Astrocyte (in vitro differentiated cells and primary cell): ENCODE measurements around the gene FN1. TPM values are rescaled to one million over a fixed set of nuclear protein-coding genes. Genes with fewer than 3 reads are reported as not detected.

Experiments
- DNase-seq: peaks from one replicate; pipeline ENCODE4 v3.0.0-alpha.2; 2010; ENCODE audit warnings: low read depth
- FAIRE-seq: peaks from 2 replicates; lab custom pipeline; 2011; peaks lifted over from hg19 to GRCh38; lab: Jason Lieb, UNC
- H2AFZ ChIP-seq: 2 replicates; pipeline ENCODE4 v1.6.0; 2012; ENCODE audit warnings: low read depth, low read length, inconsistent platforms
- H3K27ac ChIP-seq: 2 replicates; pipeline ENCODE4 v1.5.1; 2011; ENCODE audit warnings: low read depth, low read length, inconsistent platforms
- H3K27me3 ChIP-seq: 2 replicates; pipeline ENCODE4 v1.6.0; 2011; ENCODE audit warnings: low read length, inconsistent platforms; ENCODE audit not compliant: insufficient read depth
- H3K36me3 ChIP-seq: 2 replicates; pipeline ENCODE4 v1.5.1; 2011; ENCODE audit warnings: low read length, inconsistent platforms; ENCODE audit not compliant: insufficient read depth
- H3K4me1 ChIP-seq: 2 replicates; pipeline ENCODE4 v1.5.1; 2011; ENCODE audit warnings: low read length, inconsistent platforms; ENCODE audit not compliant: insufficient read depth
- H3K4me2 ChIP-seq: 2 replicates; pipeline ENCODE4 v1.6.0; 2012; ENCODE audit warnings: low read length, inconsistent platforms
- H3K4me3 ChIP-seq: 2 replicates; pipeline ENCODE4 v1.5.1; 2011; ENCODE audit warnings: low read depth, mild to moderate bottlenecking, low read length, inconsistent platforms; ENCODE audit not compliant: insufficient read depth
- H3K79me2 ChIP-seq: 2 replicates; pipeline ENCODE4 v1.6.0; 2012; ENCODE audit warnings: mild to moderate bottlenecking, low read length, inconsistent platforms; ENCODE audit not compliant: insufficient read depth
- H3K9ac ChIP-seq: 2 replicates; pipeline ENCODE4 v1.6.0; 2012; ENCODE audit warnings: mild to moderate bottlenecking, low read length, inconsistent platforms
- H3K9me3 ChIP-seq: 2 replicates; pipeline ENCODE4 v1.5.1; 2012; ENCODE audit warnings: low read depth, mild to moderate bottlenecking, low read length, inconsistent platforms; ENCODE audit not compliant: insufficient read depth
- H4K20me1 ChIP-seq: 2 replicates; pipeline ENCODE4 v1.6.0; 2012; ENCODE audit warnings: low read length, inconsistent platforms; ENCODE audit not compliant: insufficient read depth
- H3K27ac Mint-ChIP-seq: one replicate; pipeline ENCODE4 v1.8.0; 2021; ENCODE audit warnings: mild to moderate bottlenecking, mixed read lengths; ENCODE audit not compliant: unreplicated experiment
- H3K27me3 Mint-ChIP-seq: one replicate; pipeline ENCODE4 v1.8.0; 2021; ENCODE audit warnings: low read depth, mixed read lengths; ENCODE audit not compliant: unreplicated experiment
- H3K36me3 Mint-ChIP-seq: one replicate; pipeline ENCODE4 v1.8.0; 2021; ENCODE audit warnings: low read depth, mixed read lengths; ENCODE audit not compliant: unreplicated experiment
- H3K4me1 Mint-ChIP-seq: one replicate; pipeline ENCODE4 v1.8.0; 2021; ENCODE audit warnings: low read depth, mixed read lengths; ENCODE audit not compliant: unreplicated experiment
- H3K4me3 Mint-ChIP-seq: one replicate; pipeline ENCODE4 v1.8.0; 2021; ENCODE audit warnings: mild to moderate bottlenecking, moderate library complexity, mixed read lengths; ENCODE audit not compliant: unreplicated experiment
- H3K9me3 Mint-ChIP-seq: one replicate; pipeline ENCODE4 v1.8.0; 2021; ENCODE audit warnings: mild to moderate bottlenecking, mixed read lengths; ENCODE audit not compliant: unreplicated experiment
- CTCF ChIP-seq: IDR thresholded peaks from 2 replicates; pipeline ENCODE4 v1.5.1; 2011; ENCODE audit warnings: low read depth, mild to moderate bottlenecking, inconsistent platforms, low read length, moderate library complexity; ENCODE audit not compliant: insufficient read depth
- EZH2 ChIP-seq: IDR thresholded peaks from 2 replicates; pipeline ENCODE4 v1.6.1; 2012; ENCODE audit warnings: mild to moderate bottlenecking, low read length, inconsistent platforms; ENCODE audit not compliant: insufficient read depth
- total RNA-seq: library from RNA; stranded (reverse); gene quantifications from 2 replicates; pipeline ENCODE4 v1.2.1, GENCODE V29; 2021

FN1 gene
- total RNA-seq, 1 donor from 2014 or later, result 17,010 TPM

GRCh38 chr2:215428060-215428910, 7.6 kb downstream of the FN1 start:
- Histone ChIP-seq H3K9ac (peak overlapping the region; percentile 98), H3K36me3 (peaks cover 89% of the 10 kb centered on the region), H3K4me2 (peak overlapping the region; percentile 89), H3K27me3 (no peaks in the 10 kb centered on the region), H3K79me2 (peaks cover 91% of the 10 kb centered on the region), H3K4me3 (peak overlapping the region; percentile 99), H3K27ac (peak overlapping the region; percentile 58), H3K4me1 (peaks cover 41% of the 10 kb centered on the region), H2AFZ (no peak overlapping the region), H3K9me3 (no peaks in the 10 kb centered on the region), H4K20me1 (peaks cover 95% of the 10 kb centered on the region)
- DNase-seq (peak; percentile 13), FAIRE-seq (peak; percentile 5)
- Mint-ChIP-seq H3K27me3 (no peaks in the 10 kb centered on the region), H3K4me3 (peak overlapping the region; percentile 99), H3K4me1 (peaks cover 32% of the 10 kb centered on the region), H3K9me3 (no peaks in the 10 kb centered on the region), H3K36me3 (peaks cover 55% of the 10 kb centered on the region), H3K27ac (peak overlapping the region; percentile 99)
- TF ChIP-seq CTCF (no peak), EZH2 (no peak)

DNA sequence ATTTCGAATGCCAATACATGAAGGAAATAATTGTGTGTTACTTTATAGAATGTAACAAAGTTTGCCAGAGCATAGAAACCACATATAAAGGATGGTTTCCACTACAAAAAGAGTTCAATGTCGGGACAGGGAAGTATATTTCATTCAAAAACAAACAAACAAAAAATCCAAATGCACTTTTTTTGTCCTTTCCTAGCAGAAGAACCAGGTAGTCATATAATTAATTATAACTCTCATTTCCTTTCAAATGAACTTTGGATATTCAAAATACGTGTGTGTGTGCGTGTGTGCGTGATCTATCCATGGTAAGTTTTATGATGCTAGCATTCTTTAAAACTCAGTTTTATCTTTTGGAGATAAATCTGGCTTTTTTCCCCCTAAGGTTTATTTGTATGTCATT, 8.3 kb downstream of the FN1 start:
- peak overlapping the region; percentile 99 for H3K4me3 Mint-ChIP-seq
- FAIRE-seq, result no peak

More for the DNA sequence above, 8.3 kb downstream of the FN1 start:
- TF ChIP-seq CTCF, result no peak
- H3K4me1 Mint-ChIP-seq, result peaks cover 36% of the 10 kb centered on the region
- no peaks in the 10 kb centered on the region for H3K9me3 Mint-ChIP-seq
- H3K27me3 ChIP-seq, result no peaks in the 10 kb centered on the region
- H3K4me1 ChIP-seq, result peaks cover 43% of the 10 kb centered on the region
- peaks cover 89% of the 10 kb centered on the region for H3K36me3 ChIP-seq
- H3K9me3 ChIP-seq, result no peaks in the 10 kb centered on the region
- peak overlapping the region; percentile 73 for H3K27ac Mint-ChIP-seq
- peak overlapping the region; percentile 89 for H3K4me2 ChIP-seq
- H4K20me1 ChIP-seq, result peaks cover 95% of the 10 kb centered on the region
- H3K36me3 Mint-ChIP-seq, result peaks cover 48% of the 10 kb centered on the region
- peak; percentile 6 for DNase-seq
- H2AFZ ChIP-seq, result no peak overlapping the region
- H3K79me2 ChIP-seq, result peaks cover 90% of the 10 kb centered on the region
- H3K27ac ChIP-seq, result peak overlapping the region; percentile 28
- H3K9ac ChIP-seq, result peak overlapping the region; percentile 98
- no peaks in the 10 kb centered on the region for H3K27me3 Mint-ChIP-seq
- peak overlapping the region; percentile 52 for H3K4me3 ChIP-seq
